Smooth muscle cell (in vitro differentiated cells): Measurements from ENCODE around the gene IGFBP7. TPM values are rescaled to one million over a fixed set of nuclear protein-coding genes. Genes with fewer than 3 reads are reported as not detected.

Source experiments
- DNase-seq: peaks from one replicate; lab custom pipeline; 2025; ENCODE audit not compliant: unreplicated experiment; lab: John Stamatoyannopoulos, UW
- H2AFZ ChIP-seq: fragments of 200-600 bp; sonication (generic); 2 replicates; pipeline ENCODE4 v1.6.0; 2016; ENCODE audit warnings: antibody characterized with exemption, low read depth, mild to moderate bottlenecking
- H3F3A ChIP-seq: fragments of 200-600 bp; sonication (generic); 2 replicates; pipeline ENCODE4 v1.6.0; 2017; ENCODE audit warnings: antibody characterized with exemption, low read depth
- H3K27ac ChIP-seq: fragments of 200-600 bp; sonication (generic); 2 replicates; pipeline ENCODE4 v1.5.1; 2016; ENCODE audit warnings: low read depth, mild to moderate bottlenecking
- H3K27me3 ChIP-seq: fragments of 200-600 bp; sonication (generic); 2 replicates; pipeline ENCODE4 v1.6.1; 2016; ENCODE audit warnings: low read depth, mild to moderate bottlenecking
- H3K36me3 ChIP-seq: fragments of 200-600 bp; sonication (generic); 2 replicates; pipeline ENCODE4 v1.5.1; 2016; ENCODE audit warnings: low read depth
- H3K4me1 ChIP-seq: fragments of 200-600 bp; sonication (generic); 2 replicates; pipeline ENCODE4 v1.5.1; 2016; ENCODE audit warnings: low read depth
- H3K4me2 ChIP-seq: fragments of 200-600 bp; sonication (generic); 2 replicates; pipeline ENCODE4 v1.6.0; 2016; ENCODE audit warnings: mild to moderate bottlenecking
- H3K4me3 ChIP-seq: fragments of 200-600 bp; sonication (generic); 2 replicates; pipeline ENCODE4 v1.5.1; 2016; ENCODE audit warnings: mild to moderate bottlenecking
- H3K79me2 ChIP-seq: fragments of 200-600 bp; sonication (generic); 2 replicates; pipeline ENCODE4 v1.6.0; 2016; ENCODE audit warnings: low read depth, mild to moderate bottlenecking
- H3K9ac ChIP-seq: fragments of 200-600 bp; sonication (generic); 2 replicates; pipeline ENCODE4 v1.6.0; 2016; ENCODE audit warnings: low read depth
- H3K9me3 ChIP-seq: fragments of 200-600 bp; sonication (generic); replicated peaks from 2 replicates; pipeline ENCODE4 v1.5.1; 2016; ENCODE audit warnings: low read depth
- H4K20me1 ChIP-seq: fragments of 200-600 bp; sonication (generic); 2 replicates; pipeline ENCODE4 v1.6.0; 2016; ENCODE audit warnings: low read depth
- WGBS: methylation state at CpG from one replicate; pipeline ENCODE4 v1.1.7; 2016; ENCODE audit warnings: low lambda C conversion rate; 5-methylcytosine and 5-hydroxymethylcytosine counted together
- polyA plus RNA-seq: library from polyadenylated mRNA; unstranded; fragments of >200 nt; fragmentation: Nextera tagmentation; extraction: Ambion mirVana; gene quantifications from 2 replicates; pipeline ENCODE4 v1.2.1, GENCODE V29; 2016
- total RNA-seq: library from RNA; depleted of rRNA; stranded (reverse); fragments of >200 nt; gene quantifications from 2 replicates; pipeline ENCODE4 v1.2.3, GENCODE V29; 2014
- TF ChIP-seq, protein P1 (sequence below): fragments of 200-600 bp; sonication (generic); IDR thresholded peaks from 2 replicates; pipeline ENCODE4 v1.5.1; 2017; ENCODE audit warnings: borderline replicate concordance, mild to moderate bottlenecking, antibody characterized with exemption; ENCODE audit not compliant: insufficient read depth, poor library complexity, severe bottlenecking

The IGFBP7 gene
- total and polyA plus RNA-seq, 2 experiments from 2014 or later = 998 to 1,684 TPM

GRCh38 chr4:57070461-57070860, 39.7 kb downstream of the IGFBP7 start:
- H3K79me2 ChIP-seq = peaks cover 70% of the 10 kb centered on the region
- peak overlapping the region; percentile 66 for H3K27ac ChIP-seq
- H3K4me3 ChIP-seq = no peak overlapping the region
- no peak overlapping the region for H2AFZ ChIP-seq
- no peak overlapping the region for H3K9ac ChIP-seq
- no peaks in the 10 kb centered on the region for H4K20me1 ChIP-seq
- TF ChIP-seq, protein P1, sequence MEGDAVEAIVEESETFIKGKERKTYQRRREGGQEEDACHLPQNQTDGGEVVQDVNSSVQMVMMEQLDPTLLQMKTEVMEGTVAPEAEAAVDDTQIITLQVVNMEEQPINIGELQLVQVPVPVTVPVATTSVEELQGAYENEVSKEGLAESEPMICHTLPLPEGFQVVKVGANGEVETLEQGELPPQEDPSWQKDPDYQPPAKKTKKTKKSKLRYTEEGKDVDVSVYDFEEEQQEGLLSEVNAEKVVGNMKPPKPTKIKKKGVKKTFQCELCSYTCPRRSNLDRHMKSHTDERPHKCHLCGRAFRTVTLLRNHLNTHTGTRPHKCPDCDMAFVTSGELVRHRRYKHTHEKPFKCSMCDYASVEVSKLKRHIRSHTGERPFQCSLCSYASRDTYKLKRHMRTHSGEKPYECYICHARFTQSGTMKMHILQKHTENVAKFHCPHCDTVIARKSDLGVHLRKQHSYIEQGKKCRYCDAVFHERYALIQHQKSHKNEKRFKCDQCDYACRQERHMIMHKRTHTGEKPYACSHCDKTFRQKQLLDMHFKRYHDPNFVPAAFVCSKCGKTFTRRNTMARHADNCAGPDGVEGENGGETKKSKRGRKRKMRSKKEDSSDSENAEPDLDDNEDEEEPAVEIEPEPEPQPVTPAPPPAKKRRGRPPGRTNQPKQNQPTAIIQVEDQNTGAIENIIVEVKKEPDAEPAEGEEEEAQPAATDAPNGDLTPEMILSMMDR = no peak
- DNase-seq = no peak
- peak overlapping the region; percentile 44 for H3K4me2 ChIP-seq
- H3F3A ChIP-seq = peaks cover 64% of the 10 kb centered on the region
- no peaks in the 10 kb centered on the region for H3K9me3 ChIP-seq
- 93% methylated on average over 2 of the region's 2 CpGs for WGBS
- peaks cover 3% of the 10 kb centered on the region for H3K4me1 ChIP-seq
- no peaks in the 10 kb centered on the region for H3K36me3 ChIP-seq
- H3K27me3 ChIP-seq = no peaks in the 10 kb centered on the region

GRCh38 chr4:57068237-57068981, 41.8 kb downstream of the IGFBP7 start:
- WGBS = 37% methylated on average over 8 of the region's 8 CpGs
- DNase-seq = no peak
- H2AFZ ChIP-seq = no peak overlapping the region
- H3K4me3 ChIP-seq = no peak overlapping the region
- H3K9me3 ChIP-seq = no peaks in the 10 kb centered on the region
- no peaks in the 10 kb centered on the region for H4K20me1 ChIP-seq
- TF ChIP-seq, protein P1 = no peak
- no peak overlapping the region for H3K9ac ChIP-seq
- H3K36me3 ChIP-seq = no peaks in the 10 kb centered on the region
- H3K4me1 ChIP-seq = no peaks in the 10 kb centered on the region
- H3K27me3 ChIP-seq = no peaks in the 10 kb centered on the region
- peak overlapping the region; percentile 88 for H3K27ac ChIP-seq
- H3K4me2 ChIP-seq = peak overlapping the region; percentile 49
- H3F3A ChIP-seq = peaks cover 75% of the 10 kb centered on the region
- peaks cover 74% of the 10 kb centered on the region for H3K79me2 ChIP-seq

DNA sequence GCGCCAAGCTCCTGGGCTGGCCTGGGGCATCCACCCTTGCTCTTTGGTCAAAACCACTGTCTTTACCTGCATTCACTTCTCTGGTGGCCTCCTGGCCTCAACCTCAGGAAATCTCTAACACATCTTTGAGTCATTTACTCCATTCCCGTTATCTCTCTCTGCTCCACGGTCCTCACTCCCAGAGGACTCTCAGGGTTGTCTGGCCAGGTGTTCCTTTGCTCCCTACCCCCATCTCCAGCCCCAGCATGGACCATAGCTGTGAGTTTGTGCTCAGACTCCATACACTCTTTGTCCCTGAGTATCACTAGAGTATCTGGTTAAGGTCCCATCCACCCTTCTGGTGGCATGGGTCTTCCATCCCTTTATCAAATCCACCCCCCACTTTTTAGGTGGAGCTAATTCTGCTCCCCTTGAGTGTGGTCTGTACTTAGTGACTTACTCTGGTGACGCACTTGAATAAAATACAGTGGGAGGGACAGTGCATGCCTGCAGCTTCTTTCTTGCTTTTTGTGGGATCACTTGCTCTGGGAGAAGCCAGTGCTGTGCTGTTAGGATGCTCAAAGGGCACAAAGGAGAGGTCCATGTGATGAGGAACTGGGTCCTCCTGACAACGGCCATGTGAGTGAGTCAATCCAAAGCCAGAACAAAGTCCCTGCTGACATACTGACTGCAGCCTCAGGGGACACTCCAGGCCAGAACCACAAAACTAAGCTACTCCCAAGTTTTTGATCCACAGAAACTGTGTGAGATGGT, 44.3 kb downstream of the IGFBP7 start:
- TF ChIP-seq, protein P1 = no peak
- H3K4me2 ChIP-seq = peak overlapping the region; percentile 73
- H2AFZ ChIP-seq = no peak overlapping the region
- peak overlapping the region; percentile 88 for H3K27ac ChIP-seq
- peaks cover 11% of the 10 kb centered on the region for H3K4me1 ChIP-seq
- WGBS = 67% methylated on average over 5 of the region's 5 CpGs
- no peak overlapping the region for H3K4me3 ChIP-seq
- peaks cover 63% of the 10 kb centered on the region for H3K79me2 ChIP-seq
- H3K9ac ChIP-seq = peak overlapping the region; percentile 53
- no peaks in the 10 kb centered on the region for H3K9me3 ChIP-seq
- no peak for DNase-seq
- H3F3A ChIP-seq = peaks cover 80% of the 10 kb centered on the region
- H3K27me3 ChIP-seq = no peaks in the 10 kb centered on the region
- H4K20me1 ChIP-seq = no peaks in the 10 kb centered on the region
- H3K36me3 ChIP-seq = no peaks in the 10 kb centered on the region
